Measurements from ENCODE around the gene MAPKAPK5. TPM values are rescaled to one million over a fixed set of nuclear protein-coding genes. Genes with fewer than 3 reads are reported as not detected.

MAPKAPK5 gene
- total and polyA plus RNA-seq, 10 of the 15 experiments (the other 5 are each of a cell fraction or from before 2014, with no cell fraction given): 12.6 to 54.3 (median 41.5) TPM

- Histone ChIP-seq H3K4me2 (ENCODE audit: control insufficient read depth, insufficient read depth) (no peak overlapping the region), H3K9ac (ENCODE audit: control insufficient read depth, insufficient read depth, low read length) (no peak overlapping the region), H3K4me1 (ENCODE audit: control insufficient read depth, insufficient read depth, low read length) (no peaks in the 10 kb centered on the region), H2AFZ (ENCODE audit: control insufficient read depth, low read depth, low read length) (no peak overlapping the region), H3K4me3 (no peak overlapping the region), H3K27me3 (replicated peaks in 1 of 2; ENCODE audit: control insufficient read depth in 2 of 2, insufficient read depth in 2 of 2, low read length in 1 of 2) (no peaks in the 10 kb centered on the region), H3K9me3 (replicated peaks; ENCODE audit: control insufficient read depth, insufficient read depth, low read length) (no peaks in the 10 kb centered on the region), H3K27ac (ENCODE audit: control insufficient read depth, insufficient read depth) (no peak overlapping the region), H3K79me2 (ENCODE audit: control insufficient read depth, insufficient read depth, low read length) (no peaks in the 10 kb centered on the region), H4K20me1 (ENCODE audit: control insufficient read depth, insufficient read depth) (no peaks in the 10 kb centered on the region), H3K36me3 (ENCODE audit: control insufficient read depth in 2 of 2, insufficient read depth in 2 of 2, low read length in 1 of 2) (peaks cover 10 to 29% of the 10 kb centered on the region in 2 experiments)
- ChIA-PET POLR2A (no interaction called here), RAD21 (ENCODE audit: unreplicated experiment) (no interaction called here), SMC1A (ENCODE audit: uncharacterized antibody, unreplicated experiment) (no interaction called here), CTCF (no interaction called here)
- in situ Hi-C loops (cut with MboI): no loop called here
- ATAC-seq (no peak), FAIRE-seq (no peak), DNase-seq (ENCODE audit: low read depth, low spot score) (no peak)
- no TSS peak for BruUV-seq (replicated peaks)
- intact Hi-C loops (cut with micrococcal nuclease; ENCODE audit: unreplicated experiment): no loop called here
- WGBS (ENCODE audit: insufficient coverage, insufficient replicate concordance, low lambda C conversion rate, missing lambda C conversion rate): 87% methylated on average over 7 of the region's 7 CpGs
- TF ChIP-seq MXI1 (IDR thresholded peaks at IDR 0.05; ENCODE audit: low read depth, low read length) (no peak), SUPT20H (IDR thresholded peaks at IDR 0.05; ENCODE audit: borderline replicate concordance, control insufficient read depth, low read depth, low read length) (no peak), BRCA1 (IDR thresholded peaks at IDR 0.05; ENCODE audit: low read depth, low read length) (no peak), POU2F2 (IDR thresholded peaks at IDR 0.05; ENCODE audit: borderline replicate concordance, low read depth, low read length) (no peak), ZBTB33 (IDR thresholded peaks at IDR 0.05) (no peak), KDM1A (IDR thresholded peaks at IDR 0.05; ENCODE audit: borderline replicate concordance) (no peak)
Measured at GRCh38 chr12:111873113-111873512, 31.1 kb downstream of the MAPKAPK5 start.

GRCh38 chr12:111881716-111882115 lies 39.7 kb downstream of the MAPKAPK5 start:
- DNase-seq (ENCODE audit: low read depth, low spot score) (no peak), ATAC-seq (peak; percentile 73), FAIRE-seq (no peak)
- H3K27me3 ChIP-seq (replicated peaks in 1 of 2; ENCODE audit: control insufficient read depth in 2 of 2, insufficient read depth in 2 of 2, low read length in 1 of 2): no peaks in the 10 kb centered on the region
- ChIA-PET POLR2A (no interaction called here), RAD21 (ENCODE audit: unreplicated experiment) (no interaction called here), CTCF (no interaction called here), SMC1A (ENCODE audit: uncharacterized antibody, unreplicated experiment) (no interaction called here)
- no peak overlapping the region for H3K4me2 ChIP-seq (ENCODE audit: control insufficient read depth, insufficient read depth)
- in situ Hi-C loops (cut with MboI) (no loop called here), intact Hi-C loops (cut with micrococcal nuclease; ENCODE audit: unreplicated experiment) (no loop called here)
- BruUV-seq (replicated peaks): no TSS peak
- no peak overlapping the region for H3K9ac ChIP-seq (ENCODE audit: control insufficient read depth, insufficient read depth, low read length)
- 64% methylated on average over 1 of the region's 1 CpG for WGBS (ENCODE audit: insufficient coverage, insufficient replicate concordance, low lambda C conversion rate, missing lambda C conversion rate)
- no peaks in the 10 kb centered on the region for H3K79me2 ChIP-seq (ENCODE audit: control insufficient read depth, insufficient read depth, low read length)
- H4K20me1 ChIP-seq (ENCODE audit: control insufficient read depth, insufficient read depth): no peaks in the 10 kb centered on the region
- H3K4me1 ChIP-seq (ENCODE audit: control insufficient read depth, insufficient read depth, low read length): no peaks in the 10 kb centered on the region
- peaks cover 15 to 20% of the 10 kb centered on the region in 2 experiments for H3K36me3 ChIP-seq (ENCODE audit: control insufficient read depth in 2 of 2, insufficient read depth in 2 of 2, low read length in 1 of 2)
- no peak overlapping the region for H2AFZ ChIP-seq (ENCODE audit: control insufficient read depth, low read depth, low read length)
- no peak overlapping the region for H3K4me3 ChIP-seq
- 0 out of 2 replicates have a peak, but pooled peaks have one; percentile 34 for TF ChIP-seq JUNB (IDR thresholded peaks at IDR 0.05)
- TF ChIP-seq BACH1 (IDR thresholded peaks at IDR 0.05; ENCODE audit: borderline replicate concordance): no peak
- TF ChIP-seq TARDBP (IDR thresholded peaks at IDR 0.05; ENCODE audit: borderline replicate concordance): no peak
- TF ChIP-seq RB1 (IDR thresholded peaks at IDR 0.05; ENCODE audit: borderline replicate concordance): no peak
- no peak for TF ChIP-seq FOXK2 (IDR thresholded peaks at IDR 0.05)
- TF ChIP-seq FOS (IDR thresholded peaks at IDR 0.05; ENCODE audit: borderline replicate concordance, extremely low read depth, insufficient read length): no peak
- no peak for TF ChIP-seq TCF3 (IDR thresholded peaks at IDR 0.05; ENCODE audit: borderline replicate concordance, insufficient read depth, low read depth, low read length)
- TF ChIP-seq TCF7 (IDR thresholded peaks at IDR 0.05; ENCODE audit: borderline replicate concordance): no peak
- no peak for TF ChIP-seq IRF5 (IDR thresholded peaks at IDR 0.05; ENCODE audit: borderline replicate concordance)
- TF ChIP-seq NBN (IDR thresholded peaks at IDR 0.05): no peak
- peak; percentile 8; the same call in 1 of the 2 replicates for TF ChIP-seq RUNX3 (IDR thresholded peaks at IDR 0.05; ENCODE audit: low read length)
- no peaks in the 10 kb centered on the region for H3K9me3 ChIP-seq (replicated peaks; ENCODE audit: control insufficient read depth, insufficient read depth, low read length)
- H3K27ac ChIP-seq (ENCODE audit: control insufficient read depth, insufficient read depth): no peak overlapping the region
